Measurements from ENCODE around the gene RMDN2.

- no peak for TF ChIP-seq CTCF (IDR thresholded peaks at IDR 0.05)
- no peak for TF ChIP-seq POLR2AphosphoS5 (IDR thresholded peaks at IDR 0.05)
- no peak for TF ChIP-seq POLR2A (IDR thresholded peaks at IDR 0.05)
Measured at GRCh38 chr2:38037757-38038621, 112.9 kb downstream of the RMDN2 start.

Data from breast epithelium (tissue), 3 donors.